A549 (cell line): ENCODE measurements around the gene TTLL11.

Source experiments
- CTCF ChIP-seq: fragments of >200 bp; sonication (Bioruptor Twin); formaldehyde crosslinking; IDR thresholded peaks from 3 replicates; pipeline ENCODE4 v1.5.1; 2016
- E2F6 ChIP-seq: IDR thresholded peaks from 2 replicates; pipeline ENCODE4 v1.6.1; 2012; ENCODE audit warnings: low read depth, borderline replicate concordance
- MAX ChIP-seq: IDR thresholded peaks from 2 replicates; pipeline ENCODE4 v1.6.1; 2012
- POLR2A ChIP-seq: IDR thresholded peaks from 2 replicates; pipeline ENCODE4 v1.6.1; 2012; ENCODE audit warnings: mild to moderate bottlenecking, low read length
- RARB ChIP-seq: fragments of 250-450 bp; sonication (Bioruptor Pico); IDR thresholded peaks from 2 replicates; pipeline ENCODE4 v1.8.0; 2021; ENCODE audit warnings: mild to moderate bottlenecking, moderate library complexity
- SREBF2 ChIP-seq: fragments of 450-650 bp; IDR thresholded peaks from 2 replicates; pipeline ENCODE4 v1.6.1; 2014; ENCODE audit warnings: mild to moderate bottlenecking, moderate library complexity
- ZFP36 ChIP-seq: fragments of 450-650 bp; IDR thresholded peaks from 2 replicates; pipeline ENCODE4 v1.6.1; 2014; ENCODE audit warnings: borderline replicate concordance; ENCODE audit not compliant: partially characterized antibody

DNA sequence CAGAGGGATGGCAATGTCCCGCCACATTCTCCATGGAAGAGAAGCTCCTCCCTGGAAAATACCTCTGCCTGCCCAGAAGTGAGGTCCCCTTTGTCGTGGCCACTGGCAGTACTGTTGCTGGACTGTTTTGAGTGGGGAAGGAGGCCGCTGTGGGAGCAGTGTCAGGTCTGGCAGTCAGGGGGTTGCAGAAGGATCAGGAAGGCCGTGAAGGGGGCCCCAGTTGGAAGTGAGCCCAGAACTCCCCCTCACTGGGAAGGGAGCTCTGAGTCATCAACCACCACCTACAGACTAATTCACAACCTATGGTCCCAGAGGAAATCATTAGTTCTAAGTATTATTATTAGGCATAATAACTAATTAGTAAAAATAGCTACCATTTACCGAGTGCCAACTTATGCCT, 200.4 kb downstream of the TTLL11 start:
- TF ChIP-seq CTCF (no peak), MAX (no peak), POLR2A (no peak), RARB (CRISPR knock-in tag) (no peak), SREBF2 (no peak), E2F6 (no peak), ZFP36 (no peak)
